ENCODE data around the gene RAB1B.

Gene RAB1B

DNA sequence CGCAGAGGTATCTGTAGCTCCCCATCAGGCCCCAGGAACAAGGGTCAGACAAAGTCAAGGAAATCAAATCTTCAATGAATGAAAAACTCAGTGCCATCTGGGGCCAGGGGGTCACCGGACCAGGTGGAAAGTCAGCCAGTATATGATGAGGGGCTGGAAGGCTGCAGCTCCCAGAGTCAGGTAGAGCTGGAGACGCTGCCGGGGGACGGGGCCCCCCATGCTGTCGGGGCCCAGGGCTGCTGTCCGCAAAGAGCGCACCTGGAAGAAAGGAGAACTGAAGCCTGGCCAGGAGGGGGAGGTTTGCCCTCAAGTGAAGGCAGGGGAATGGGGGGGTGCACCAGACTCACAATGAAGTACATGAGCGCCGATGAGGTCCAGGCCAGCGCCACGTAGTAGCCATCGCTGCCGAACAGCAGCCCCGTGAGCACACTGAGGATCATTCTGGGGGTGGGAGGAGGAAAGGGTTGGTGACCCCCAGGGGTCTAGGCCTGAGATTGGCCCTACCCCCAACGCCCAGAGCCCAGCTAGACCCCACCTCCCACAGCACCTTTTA lies 16.2 kb downstream of the RAB1B start:
- no peak for DNase-seq (ENCODE audit: low spot score)

- no peak for DNase-seq (ENCODE audit: low spot score)
Observed at GRCh38 chr11:66285250-66285947, 17.0 kb downstream of the RAB1B start.

GRCh38 chr11:66286699-66287098 lies 18.3 kb downstream of the RAB1B start:
- DNase-seq (ENCODE audit: low spot score): no peak

DNA sequence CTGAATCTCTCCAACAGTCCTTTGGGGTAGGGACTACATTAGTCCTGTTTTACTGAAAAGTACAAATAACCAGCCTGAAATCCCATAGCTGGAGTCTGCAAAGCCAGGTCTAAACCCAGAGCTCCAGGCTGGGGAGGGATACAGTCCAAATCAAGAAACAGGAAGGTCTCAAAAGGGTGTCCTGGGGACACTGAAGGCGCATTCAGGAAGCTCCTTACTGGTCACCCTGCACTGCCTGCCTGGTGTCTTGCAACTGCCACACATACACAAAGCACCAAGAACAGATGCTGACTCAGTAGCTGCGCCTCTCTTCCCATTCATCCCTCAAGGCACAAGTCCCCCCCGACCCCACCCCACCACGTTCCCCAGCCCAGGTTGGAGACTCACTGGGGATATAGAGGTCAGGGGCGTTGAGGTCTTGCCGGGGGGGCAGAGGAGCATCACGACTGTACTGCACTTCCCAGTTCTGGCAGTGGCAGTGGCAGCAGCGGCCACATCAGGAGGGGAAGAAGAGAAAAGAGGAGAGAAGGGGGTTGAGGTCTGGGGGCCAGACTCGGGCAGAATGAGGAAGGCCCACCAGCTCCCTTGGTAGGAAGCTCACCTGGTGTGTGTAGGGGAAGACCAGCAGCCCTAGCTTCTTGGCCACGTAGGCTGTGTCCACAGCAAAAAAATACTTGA lies 18.9 kb downstream of the RAB1B start:
- no peak for DNase-seq (ENCODE audit: low spot score)

DNA sequence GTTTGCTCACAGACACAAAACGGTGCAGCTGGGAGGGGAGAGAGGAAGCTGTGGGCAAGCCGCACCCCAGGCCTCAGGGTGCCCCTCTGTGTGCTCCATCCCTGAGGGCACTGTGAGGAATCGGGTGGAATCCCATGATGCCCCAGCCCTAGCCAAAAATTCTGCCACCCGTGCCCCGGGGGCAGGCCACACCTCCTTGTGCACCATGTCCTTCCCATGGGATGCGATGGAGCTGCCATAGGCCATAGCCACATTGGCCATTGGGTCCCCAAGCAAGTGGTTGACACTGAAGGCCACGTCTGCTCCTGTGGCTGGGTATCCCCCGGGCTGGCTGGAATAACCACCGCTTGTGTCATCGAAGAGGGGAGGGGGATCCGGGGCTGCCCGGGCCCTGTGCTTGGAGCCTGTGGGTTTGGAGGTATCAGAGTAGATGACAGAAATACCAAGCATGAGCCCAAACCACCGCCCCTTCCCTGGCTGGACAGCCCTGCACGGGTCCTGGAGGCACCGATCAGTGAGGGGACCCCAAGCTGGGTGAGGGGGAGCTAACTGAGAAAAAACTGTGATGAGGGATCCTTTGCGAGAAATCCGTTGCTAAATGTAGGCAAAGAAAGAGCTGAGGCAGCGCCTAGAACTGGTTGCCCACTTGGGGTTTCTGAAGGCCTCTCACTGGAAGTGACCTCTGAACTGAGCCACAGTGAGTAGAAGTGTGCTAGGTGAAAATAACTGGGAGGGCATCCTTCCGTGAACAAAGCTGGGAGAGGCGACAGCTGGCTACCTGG lies 19.6 kb downstream of the RAB1B start:
- DNase-seq (ENCODE audit: low spot score): no peak

DNA sequence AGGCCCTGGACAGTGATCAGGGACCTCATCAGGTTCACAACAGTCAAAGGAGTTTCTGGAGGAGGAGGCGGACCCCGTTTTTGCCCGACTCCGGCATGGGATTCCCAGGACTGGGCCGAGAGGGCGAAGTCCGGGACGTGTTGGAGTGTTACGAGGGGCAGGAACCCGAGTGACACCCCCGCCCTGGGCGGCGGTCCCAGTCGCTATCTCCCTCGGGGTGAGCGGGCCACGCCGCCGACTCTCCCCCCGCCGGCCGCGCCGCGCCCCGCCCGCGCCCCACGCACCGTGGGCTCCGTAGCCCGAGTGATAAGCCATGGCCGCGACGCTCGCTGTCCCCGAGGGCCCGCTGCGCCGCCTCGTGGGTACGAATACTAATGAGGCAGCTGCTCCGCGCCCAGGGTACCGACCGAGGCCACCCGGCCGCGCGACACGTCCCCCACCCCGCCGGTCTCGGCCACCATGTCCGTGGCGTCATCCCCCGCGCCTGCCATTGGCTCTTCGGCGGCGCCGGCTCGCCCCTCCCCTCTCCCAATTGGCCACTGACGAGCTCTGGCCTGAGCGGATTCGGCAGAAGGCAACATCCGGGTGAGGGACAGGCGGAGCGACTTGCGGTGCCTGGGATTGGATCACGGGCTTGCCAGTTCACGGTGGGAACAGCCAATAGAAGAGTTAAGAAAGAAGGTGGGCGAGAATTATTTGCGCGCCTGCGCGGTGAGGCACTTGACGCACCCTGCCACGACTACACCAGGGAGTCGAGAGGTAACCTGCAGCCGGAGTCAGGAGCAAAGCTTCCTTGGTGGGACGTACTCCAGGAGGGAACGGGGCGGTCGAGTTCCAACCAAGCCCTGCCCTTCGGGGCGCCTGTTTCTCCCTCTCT lies 20.5 kb downstream of the RAB1B start, which contains the start of gene YIF1A:
Gene YIF1A (minus strand): TSS at position 473 of the 877 bp plus-strand sequence. CDS start 158 bp downstream, at position 315.
- DNase-seq (ENCODE audit: low spot score): peak; percentile 99

- peak; percentile 87 for DNase-seq (ENCODE audit: low spot score)
Observed at GRCh38 chr11:66289548-66290329, 21.3 kb downstream of the RAB1B start.

GRCh38 chr11:66290330-66290621 lies 21.8 kb downstream of the RAB1B start:
- DNase-seq (ENCODE audit: low spot score): no peak

GRCh38 chr11:66291303-66291705 lies 22.9 kb downstream of the RAB1B start:
- no peak for DNase-seq (ENCODE audit: low spot score)

DNA sequence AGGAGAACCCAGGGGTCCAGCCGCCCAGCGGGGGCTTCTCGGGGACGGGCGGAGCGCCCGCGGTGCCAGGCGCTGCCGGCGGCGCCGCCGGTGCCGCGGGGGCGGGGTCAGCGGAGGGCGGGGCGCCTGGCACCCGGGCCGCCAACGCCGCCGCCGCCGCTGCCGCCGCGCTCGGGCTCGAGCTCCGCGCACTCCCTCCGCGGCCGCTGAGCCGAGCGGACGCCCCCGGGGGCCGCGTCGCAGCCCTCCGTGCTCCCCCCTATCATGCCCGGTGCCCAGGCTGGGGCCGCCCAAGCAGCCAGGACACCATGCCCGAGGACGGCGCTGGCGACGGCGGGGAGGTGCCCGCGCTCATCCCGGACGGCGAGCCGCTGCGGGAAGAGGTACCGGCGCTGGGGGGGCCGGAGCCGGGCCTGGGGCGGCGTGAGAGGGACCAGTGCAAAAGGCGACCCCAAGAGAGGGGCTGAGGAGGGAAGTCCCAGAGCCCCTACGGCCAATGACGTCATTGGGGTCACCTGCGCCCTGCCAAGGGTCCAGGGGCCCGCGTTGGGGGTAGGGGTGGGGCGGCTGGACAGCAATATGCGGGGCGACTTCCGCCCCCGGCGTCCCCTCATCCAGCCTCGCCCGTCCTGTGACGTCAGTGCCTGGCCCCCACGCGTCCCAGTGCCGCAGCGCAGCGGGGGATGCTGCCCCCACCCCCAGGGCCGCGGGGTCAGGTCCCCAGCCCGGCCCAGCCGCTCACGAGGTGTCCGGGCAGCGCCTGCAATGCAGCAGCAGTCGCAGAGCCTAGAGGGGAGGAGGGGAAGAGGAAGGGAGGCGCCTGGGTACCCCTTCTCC lies 23.5 kb downstream of the RAB1B start, which contains the start of gene TMEM151A:
Gene TMEM151A (plus strand): TSS at position 189 of the 837 bp plus-strand sequence. CDS start 120 bp downstream, at position 309.
- DNase-seq (ENCODE audit: low spot score): peak; percentile 74

DNA sequence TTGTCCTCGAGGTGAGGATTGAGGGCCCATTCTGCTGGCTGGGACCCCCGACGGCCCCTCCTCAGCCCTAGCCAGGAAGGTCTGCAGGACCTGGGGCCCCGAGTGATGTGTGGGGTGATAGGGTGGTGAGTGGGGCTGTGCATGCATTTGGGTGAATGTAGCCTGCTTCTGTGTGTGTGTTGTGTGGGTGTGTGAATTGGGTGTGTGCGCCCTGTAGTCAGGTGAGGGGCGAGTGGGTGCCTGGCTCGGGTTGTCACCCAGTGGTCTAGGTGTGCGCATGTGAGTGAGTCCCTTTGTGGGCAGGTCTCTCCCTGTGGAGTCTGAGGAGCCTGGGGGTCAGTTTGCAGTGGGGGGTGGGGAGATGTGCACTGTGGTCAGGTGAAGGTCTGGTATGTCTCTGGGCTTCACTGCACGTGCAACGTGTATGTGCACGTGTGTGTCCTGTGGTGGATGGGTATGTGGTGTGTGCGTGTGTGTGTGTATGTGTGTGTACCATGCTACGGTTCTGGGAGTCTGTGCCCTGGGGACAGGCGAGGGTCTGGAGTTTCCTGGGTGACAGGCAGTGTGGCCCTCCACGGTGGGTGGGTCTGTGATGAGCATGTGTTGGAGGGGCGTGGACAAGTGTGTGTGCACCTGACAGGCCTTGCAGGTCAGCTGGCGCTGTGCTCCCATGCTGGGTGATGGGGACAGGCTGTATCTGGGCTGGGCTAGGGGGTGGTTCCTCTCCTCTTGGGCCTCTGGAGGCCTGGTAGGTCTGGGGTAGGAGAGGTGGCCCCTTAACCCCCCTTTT lies 24.3 kb downstream of the RAB1B start:
- DNase-seq (ENCODE audit: low spot score): no peak

DNA sequence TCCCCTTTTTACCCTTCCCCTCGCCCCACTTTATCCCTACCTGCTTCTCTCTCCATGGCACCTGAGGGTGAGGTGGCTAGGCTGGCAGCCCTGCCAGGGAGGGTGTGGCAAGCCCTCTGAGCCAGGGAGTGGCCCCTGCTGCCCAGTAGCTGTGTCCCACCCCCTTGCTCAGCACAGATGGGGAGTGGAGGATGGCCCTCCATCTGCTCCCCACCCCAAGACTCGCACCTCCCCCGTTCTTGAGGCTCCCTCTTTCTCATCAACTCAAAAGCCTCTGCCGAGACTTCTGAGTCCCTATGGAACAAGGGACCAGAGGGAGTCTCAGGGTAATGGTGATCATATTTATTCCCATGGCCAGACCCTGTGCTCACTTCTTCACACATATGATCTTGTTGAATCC lies 24.9 kb downstream of the RAB1B start:
- DNase-seq (ENCODE audit: low spot score): no peak

GRCh38 chr11:66293777-66294625 lies 25.6 kb downstream of the RAB1B start:
- no peak for DNase-seq (ENCODE audit: low spot score)

DNA sequence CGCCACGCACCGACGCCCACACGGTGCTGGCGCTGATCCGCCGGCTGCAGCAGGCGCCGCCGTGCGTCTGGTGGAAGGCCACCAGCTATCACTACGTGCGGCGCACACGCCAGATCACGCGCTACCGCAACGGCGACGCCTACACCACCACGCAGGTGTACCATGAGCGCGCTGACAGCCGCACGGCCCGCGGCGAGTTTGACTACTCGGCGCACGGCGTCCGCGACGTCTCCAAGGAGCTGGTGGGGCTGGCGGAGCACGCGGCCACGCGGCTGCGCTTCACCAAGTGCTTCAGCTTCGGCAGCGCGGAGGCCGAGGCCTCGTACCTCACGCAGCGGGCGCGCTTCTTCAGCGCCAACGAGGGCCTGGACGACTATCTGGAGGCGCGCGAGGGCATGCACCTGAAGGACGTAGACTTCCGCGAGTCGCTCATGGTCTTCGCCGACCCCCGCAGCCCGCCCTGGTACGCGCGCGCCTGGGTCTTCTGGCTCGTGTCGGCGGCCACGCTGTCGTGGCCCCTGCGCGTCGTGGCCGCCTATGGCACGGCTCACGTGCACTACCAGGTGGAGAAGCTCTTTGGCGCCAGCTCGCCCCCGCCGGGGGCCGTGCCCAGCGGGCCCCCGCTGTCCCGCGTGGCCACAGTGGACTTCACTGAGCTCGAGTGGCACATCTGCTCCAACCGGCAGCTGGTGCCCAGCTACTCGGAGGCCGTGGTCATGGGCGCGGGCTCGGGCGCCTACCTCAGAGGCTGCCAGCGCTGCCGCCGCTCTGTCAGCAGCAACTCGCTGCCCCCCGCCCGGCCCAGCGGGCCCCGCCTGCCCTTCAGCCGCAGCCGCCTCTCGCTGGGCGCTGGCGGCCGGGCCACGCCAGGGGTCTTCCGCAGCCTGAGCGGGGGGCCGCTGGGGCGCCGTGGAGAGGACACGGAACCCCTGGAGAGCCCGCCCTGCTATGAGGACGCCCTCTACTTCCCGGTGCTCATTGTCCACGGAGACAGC lies 26.5 kb downstream of the RAB1B start:
- no peak for DNase-seq (ENCODE audit: low spot score)

GRCh38 chr11:66297610-66298009 lies 29.2 kb downstream of the RAB1B start:
- DNase-seq (ENCODE audit: low spot score): no peak

DNA sequence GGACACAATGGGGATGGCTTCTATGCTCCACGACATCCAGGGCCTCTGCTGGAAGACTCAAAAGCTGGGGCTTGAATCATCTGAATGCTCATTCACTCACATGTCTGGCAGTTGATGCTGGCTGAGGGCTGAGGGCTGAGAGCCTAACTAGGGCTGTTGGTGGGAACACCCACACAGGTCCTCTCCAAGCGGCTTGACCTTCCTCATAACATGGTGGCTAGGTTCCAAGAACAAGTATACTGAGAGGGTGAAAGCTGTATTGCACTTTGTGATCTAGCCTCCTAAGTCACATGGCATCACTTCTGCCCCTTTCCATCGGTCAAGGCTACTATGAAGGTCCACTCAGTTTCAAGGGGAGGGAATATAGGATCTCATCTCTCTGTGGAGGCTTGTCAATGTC lies 30.7 kb downstream of the RAB1B start:
- DNase-seq (ENCODE audit: low spot score): no peak

DNA sequence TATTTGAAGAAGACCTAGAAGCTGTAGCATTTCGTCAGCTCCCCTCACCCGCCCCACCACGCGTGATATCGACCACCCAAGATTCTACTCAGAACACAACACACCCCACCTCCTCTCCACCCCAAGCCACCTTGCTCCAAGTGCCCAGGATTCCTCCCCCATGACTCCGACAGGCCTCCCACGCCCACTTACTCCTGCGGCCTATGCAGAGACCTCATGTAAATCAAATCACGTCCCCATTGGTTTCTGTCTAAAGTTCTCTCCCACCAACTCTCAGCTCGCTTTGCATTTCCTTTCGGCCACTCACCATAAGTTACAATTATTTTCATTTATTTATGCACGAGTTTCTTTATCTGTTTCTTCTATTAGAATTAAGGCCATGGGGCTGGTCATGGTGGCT lies 34.2 kb downstream of the RAB1B start:
- no peak for DNase-seq (ENCODE audit: low spot score)

Measured in iPS-NIHi11 (cell line).